ENCODE data around the gene LDHB.

- TF ChIP-seq, protein P1, sequence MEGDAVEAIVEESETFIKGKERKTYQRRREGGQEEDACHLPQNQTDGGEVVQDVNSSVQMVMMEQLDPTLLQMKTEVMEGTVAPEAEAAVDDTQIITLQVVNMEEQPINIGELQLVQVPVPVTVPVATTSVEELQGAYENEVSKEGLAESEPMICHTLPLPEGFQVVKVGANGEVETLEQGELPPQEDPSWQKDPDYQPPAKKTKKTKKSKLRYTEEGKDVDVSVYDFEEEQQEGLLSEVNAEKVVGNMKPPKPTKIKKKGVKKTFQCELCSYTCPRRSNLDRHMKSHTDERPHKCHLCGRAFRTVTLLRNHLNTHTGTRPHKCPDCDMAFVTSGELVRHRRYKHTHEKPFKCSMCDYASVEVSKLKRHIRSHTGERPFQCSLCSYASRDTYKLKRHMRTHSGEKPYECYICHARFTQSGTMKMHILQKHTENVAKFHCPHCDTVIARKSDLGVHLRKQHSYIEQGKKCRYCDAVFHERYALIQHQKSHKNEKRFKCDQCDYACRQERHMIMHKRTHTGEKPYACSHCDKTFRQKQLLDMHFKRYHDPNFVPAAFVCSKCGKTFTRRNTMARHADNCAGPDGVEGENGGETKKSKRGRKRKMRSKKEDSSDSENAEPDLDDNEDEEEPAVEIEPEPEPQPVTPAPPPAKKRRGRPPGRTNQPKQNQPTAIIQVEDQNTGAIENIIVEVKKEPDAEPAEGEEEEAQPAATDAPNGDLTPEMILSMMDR (IDR thresholded peaks at IDR 0.05; ENCODE audit: low read depth, low read length, poor library complexity, severe bottlenecking) = no peak
- no peak for TF ChIP-seq EZH2phosphoT487 (IDR thresholded peaks at IDR 0.05; ENCODE audit: borderline replicate concordance, low read length)
Measured at GRCh38 chr12:21638054-21638891, 19.4 kb downstream of the LDHB start.
